Body of pancreas (tissue), 4 donors: ENCODE measurements around the gene LSM4. TPM values are rescaled to one million over a fixed set of nuclear protein-coding genes. Genes with fewer than 3 reads are reported as not detected.

Source experiments
- ATAC-seq: fragments of 150-250 bp; one replicate; pipeline ENCODE4 v1.9.1; 2016
- DNase-seq, 4 donors: peaks; one replicate each; pipeline ENCODE4 v3.0.0-alpha.2; 2019
- H3K27ac ChIP-seq, 4 donors: fragments of 200-600 bp; sonication (generic); 1 replicate in 3 of 4; 2 replicates in 1 of 4; pipeline versions ENCODE4 v1.5.1 to v1.6.1; 2016 to 2019; ENCODE audit warnings: mild to moderate bottlenecking in 1 of 4, mixed read lengths in 1 of 4, moderate library complexity in 1 of 4
- H3K27me3 ChIP-seq, 2 donors: fragments of 200-600 bp; sonication (generic); one replicate each; pipeline ENCODE4 v1.6.0; 2016; ENCODE audit warnings: mild to moderate bottlenecking in 1 of 2
- H3K36me3 ChIP-seq, 2 donors: fragments of 200-600 bp; sonication (generic); replicated peaks in 1 of 2; 2 replicates each; pipeline ENCODE4 v1.5.1; 2016; ENCODE audit warnings: low read depth in 2 of 2; ENCODE audit not compliant: insufficient read depth in 1 of 2
- H3K4me1 ChIP-seq: fragments of 200-600 bp; sonication (generic); one replicate; pipeline ENCODE4 v1.6.0; 2016
- H3K4me3 ChIP-seq, 2 donors: fragments of 200-600 bp; sonication (generic); 1 replicate in 1 of 2; 2 replicates in 1 of 2; pipeline ENCODE4 v1.5.1; 2016 to 2019
- H3K9me3 ChIP-seq, 3 donors: fragments of 200-600 bp; sonication (generic); 1 replicate in 2 of 3; 2 replicates in 1 of 3; pipeline ENCODE4 v1.5.1; 2016
- POLR2A ChIP-seq, 3 donors: fragments of 450-650 bp; IDR thresholded peaks; one replicate each; pipeline ENCODE4 v1.6.1; 2016; ENCODE audit warnings: antibody characterized with exemption in 3 of 3, mild to moderate bottlenecking in 2 of 3
- WGBS, 2 donors: methylation state at CpG; one replicate each; pipeline ENCODE4 v1.1.5; 2017; 5-methylcytosine and 5-hydroxymethylcytosine counted together
- intact Hi-C: fragments of 100-400 bp; cut with DNase I; formaldehyde crosslinking; loops from one replicate; pipeline ENCODE4 v1.15.1; 2023
- total RNA-seq, 2 donors: library from RNA; depleted of rRNA; stranded (reverse); fragments of >200 nt; gene quantifications; one replicate each; pipeline ENCODE4 v1.1.0, GENCODE V29; 2016
- TF ChIP-seq, protein P1 (sequence below), 7 experiments: fragments of 450-650 bp in 4 of 7; fragments of 200-600 bp in 3 of 7; sonication (generic) in 3 of 7; IDR thresholded peaks; one replicate each; pipeline ENCODE4 v1.5.1; 2016 to 2019; ENCODE audit warnings: antibody characterized with exemption in 7 of 7

Gene LSM4
- total RNA-seq, 2 donors from 2014 or later = 45.7 to 94.6 TPM

DNA sequence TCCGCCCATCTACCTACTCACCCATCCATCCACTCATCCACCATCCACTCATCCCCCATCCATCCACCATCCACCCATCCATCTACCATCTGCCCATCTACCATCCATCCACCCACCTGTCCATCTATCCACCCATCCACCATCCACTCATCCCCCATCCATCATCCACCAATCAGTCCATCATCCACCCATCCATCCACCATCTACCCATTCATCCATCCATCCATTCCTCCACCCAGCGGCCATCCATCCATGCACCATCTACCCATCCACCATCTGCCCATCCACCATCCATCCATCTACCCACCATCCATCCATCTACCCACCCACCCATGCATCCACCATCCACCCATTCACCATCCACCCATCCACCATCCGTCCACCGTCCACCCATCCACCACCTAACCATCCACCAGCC is 27.8 kb downstream of the LSM4 start:
- Histone ChIP-seq H3K4me1 (peaks cover 34% of the 10 kb centered on the region), H3K9me3 (no peaks in the 10 kb centered on the region), H3K27me3 (no peaks in the 10 kb centered on the region), H3K27ac (no peak overlapping the region), H3K4me3 (no peak overlapping the region), H3K36me3 (no peaks in the 10 kb centered on the region)
- ATAC-seq (no peak), DNase-seq (no peak)
- intact Hi-C loops = no loop called here
- WGBS, 2 donors = 80 to 93% methylated on average over 4 of the region's 4 CpGs
- TF ChIP-seq, protein P1, sequence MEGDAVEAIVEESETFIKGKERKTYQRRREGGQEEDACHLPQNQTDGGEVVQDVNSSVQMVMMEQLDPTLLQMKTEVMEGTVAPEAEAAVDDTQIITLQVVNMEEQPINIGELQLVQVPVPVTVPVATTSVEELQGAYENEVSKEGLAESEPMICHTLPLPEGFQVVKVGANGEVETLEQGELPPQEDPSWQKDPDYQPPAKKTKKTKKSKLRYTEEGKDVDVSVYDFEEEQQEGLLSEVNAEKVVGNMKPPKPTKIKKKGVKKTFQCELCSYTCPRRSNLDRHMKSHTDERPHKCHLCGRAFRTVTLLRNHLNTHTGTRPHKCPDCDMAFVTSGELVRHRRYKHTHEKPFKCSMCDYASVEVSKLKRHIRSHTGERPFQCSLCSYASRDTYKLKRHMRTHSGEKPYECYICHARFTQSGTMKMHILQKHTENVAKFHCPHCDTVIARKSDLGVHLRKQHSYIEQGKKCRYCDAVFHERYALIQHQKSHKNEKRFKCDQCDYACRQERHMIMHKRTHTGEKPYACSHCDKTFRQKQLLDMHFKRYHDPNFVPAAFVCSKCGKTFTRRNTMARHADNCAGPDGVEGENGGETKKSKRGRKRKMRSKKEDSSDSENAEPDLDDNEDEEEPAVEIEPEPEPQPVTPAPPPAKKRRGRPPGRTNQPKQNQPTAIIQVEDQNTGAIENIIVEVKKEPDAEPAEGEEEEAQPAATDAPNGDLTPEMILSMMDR (IDR thresholded peaks at IDR 0.05) = no peak
- TF ChIP-seq POLR2A (IDR thresholded peaks at IDR 0.05) = no peak

DNA sequence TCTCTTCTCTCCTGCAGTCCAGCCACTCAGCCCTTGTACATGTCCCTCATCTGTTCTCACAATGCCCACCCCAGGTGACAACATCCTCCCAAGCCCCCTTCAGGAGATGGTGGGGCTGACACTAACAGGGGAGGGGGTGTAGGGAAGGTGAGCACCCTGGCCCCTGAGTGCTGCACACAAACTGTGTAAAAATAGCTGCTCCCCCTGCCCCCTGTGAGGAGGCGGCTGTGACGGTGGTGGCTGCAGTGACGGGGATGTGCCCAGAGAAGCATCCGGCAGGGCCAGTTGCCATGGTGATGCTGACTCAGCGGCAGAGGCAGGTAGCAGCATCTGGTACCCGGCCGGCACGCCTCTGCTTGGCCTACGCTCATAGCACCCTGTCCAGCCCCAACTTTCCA is 28.4 kb downstream of the LSM4 start:
- WGBS, 2 donors = 73% methylated on average over 9 of the region's 9 CpGs; no CpG with 5 or more reads in 1 of the 2 donors
- no peaks in the 10 kb centered on the region for H3K36me3 ChIP-seq
- H3K27me3 ChIP-seq = no peaks in the 10 kb centered on the region
- H3K9me3 ChIP-seq = no peaks in the 10 kb centered on the region
- intact Hi-C loops = no loop called here
- ATAC-seq (no peak), DNase-seq (peak in 3 of 4 donors; percentile 54 to 71 (median 64))
- no peak overlapping the region for H3K27ac ChIP-seq
- H3K4me1 ChIP-seq = peaks cover 35% of the 10 kb centered on the region
- peak in 1 of 3 donors; percentile 7 for TF ChIP-seq POLR2A (IDR thresholded peaks at IDR 0.05)
- TF ChIP-seq, protein P1 (IDR thresholded peaks at IDR 0.05) = no peak
- no peak overlapping the region for H3K4me3 ChIP-seq

DNA sequence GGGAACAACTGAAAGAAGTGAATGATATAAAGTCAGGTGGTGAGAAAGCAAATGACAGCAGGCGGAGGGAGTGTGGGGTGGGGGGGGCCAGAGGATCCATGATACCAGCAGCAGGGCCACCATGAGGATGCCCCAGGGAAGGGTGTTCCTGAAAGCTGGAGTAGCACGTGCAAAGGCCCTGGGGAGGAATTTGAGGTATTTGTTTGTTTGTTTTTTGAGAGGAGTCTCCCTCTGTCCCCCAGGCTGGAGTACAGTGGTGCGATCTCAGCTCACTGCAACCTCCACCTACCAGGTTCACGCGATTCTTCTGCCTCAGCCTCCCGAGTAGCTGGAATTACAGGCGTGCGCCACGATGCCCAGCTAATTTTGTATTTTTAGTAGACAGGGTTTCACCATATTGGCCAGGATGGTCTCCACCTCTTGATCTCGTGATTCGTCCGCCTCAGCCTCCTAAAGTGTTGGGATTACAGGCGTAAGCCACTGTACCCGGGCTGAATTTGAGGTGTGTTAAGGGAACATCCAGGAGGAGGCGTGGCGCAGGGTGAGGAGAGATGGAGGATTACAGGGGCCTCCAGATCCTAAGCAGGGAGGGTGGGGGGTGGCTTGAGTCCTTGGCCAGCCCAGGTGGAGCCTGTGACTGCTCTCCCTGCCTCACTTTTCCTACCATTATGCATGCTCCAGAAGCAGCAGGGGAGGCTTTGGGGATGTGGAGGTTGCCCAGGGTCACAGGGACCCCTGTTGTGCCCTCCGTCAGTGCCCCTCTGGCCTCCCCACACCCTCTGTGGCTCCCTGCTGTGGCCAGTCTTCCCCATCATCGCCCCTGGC is 29.0 kb downstream of the LSM4 start:
- Histone ChIP-seq H3K4me1 (peaks cover 35% of the 10 kb centered on the region), H3K4me3 (no peak overlapping the region), H3K9me3 (no peaks in the 10 kb centered on the region), H3K36me3 (no peaks in the 10 kb centered on the region), H3K27me3 (no peaks in the 10 kb centered on the region), H3K27ac (peak overlapping the region; percentile 1 to 93 (median 88))
- no peak for TF ChIP-seq POLR2A (IDR thresholded peaks at IDR 0.05)
- TF ChIP-seq, protein P1 (IDR thresholded peaks at IDR 0.05) = no peak
- WGBS, 2 donors = 72 to 74% methylated on average over 18 of the region's 18 CpGs
- no peak for DNase-seq
- intact Hi-C loops = no loop called here
- no peak for ATAC-seq

DNA sequence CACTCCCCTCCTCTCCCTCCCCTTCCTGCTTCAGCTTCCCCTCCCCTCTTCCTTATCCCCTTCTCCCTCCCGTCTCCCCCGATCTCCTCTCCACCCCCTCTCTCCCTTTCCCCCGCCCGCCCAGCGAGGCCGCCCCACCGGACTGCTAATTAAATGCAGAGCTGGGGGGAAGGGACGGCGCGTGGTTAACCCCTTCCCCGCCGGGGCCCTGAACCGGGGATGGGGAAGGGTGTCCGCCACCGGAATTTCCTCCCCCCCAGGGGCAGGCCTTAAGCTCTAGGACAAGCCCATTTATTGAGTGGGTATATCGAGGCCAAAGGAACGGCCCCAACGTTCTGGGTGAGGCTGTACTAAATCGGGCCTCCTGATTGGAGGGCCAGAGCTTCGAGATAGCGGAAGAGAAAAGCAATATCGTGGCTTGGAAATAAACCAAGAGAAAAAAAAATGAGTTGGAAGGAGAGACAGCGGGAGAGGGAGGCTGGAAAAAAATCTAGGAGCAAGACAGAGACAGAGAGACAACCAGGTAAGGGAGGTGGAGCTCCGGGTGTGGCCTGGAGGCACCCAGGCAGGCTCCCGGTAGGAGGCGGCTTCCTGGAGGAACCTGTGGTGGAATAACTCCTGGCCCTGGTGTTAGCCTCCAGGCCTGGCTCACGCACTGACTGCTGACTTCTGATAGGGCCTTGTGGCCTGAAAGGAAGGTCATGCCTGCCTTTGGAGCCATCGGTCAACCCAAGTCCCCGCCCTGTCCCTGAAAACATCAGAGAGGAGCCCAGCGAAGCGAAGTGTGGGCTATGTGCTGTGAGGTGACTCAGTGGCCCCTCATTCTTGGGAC is 29.9 kb downstream of the LSM4 start:
- Histone ChIP-seq H3K4me3 (peak overlapping the region; percentile 4 to 8), H3K4me1 (peaks cover 35% of the 10 kb centered on the region), H3K36me3 (no peaks in the 10 kb centered on the region), H3K27me3 (no peaks in the 10 kb centered on the region), H3K9me3 (no peaks in the 10 kb centered on the region), H3K27ac (peak overlapping the region; percentile 77 to 93 (median 88))
- ATAC-seq (peak; percentile 25), DNase-seq (peak; percentile 62 to 72 (median 66))
- TF ChIP-seq, protein P1 (IDR thresholded peaks at IDR 0.05) = no peak
- no peak for TF ChIP-seq POLR2A (IDR thresholded peaks at IDR 0.05)
- intact Hi-C loops = no loop called here
- 8 to 10% methylated on average over 26 to 31 of the region's 31 CpGs for WGBS, 2 donors
